ENCODE results near the gene NBEA. TPM values are rescaled to one million over a fixed set of nuclear protein-coding genes. Genes with fewer than 3 reads are reported as not detected.

Gene NBEA
- total RNA-seq, 5 donors from 2014 or later (not counting 1 experiment from before 2014, with no cell fraction given): 1.3 to 8.7 (median 3.7) TPM

DNA sequence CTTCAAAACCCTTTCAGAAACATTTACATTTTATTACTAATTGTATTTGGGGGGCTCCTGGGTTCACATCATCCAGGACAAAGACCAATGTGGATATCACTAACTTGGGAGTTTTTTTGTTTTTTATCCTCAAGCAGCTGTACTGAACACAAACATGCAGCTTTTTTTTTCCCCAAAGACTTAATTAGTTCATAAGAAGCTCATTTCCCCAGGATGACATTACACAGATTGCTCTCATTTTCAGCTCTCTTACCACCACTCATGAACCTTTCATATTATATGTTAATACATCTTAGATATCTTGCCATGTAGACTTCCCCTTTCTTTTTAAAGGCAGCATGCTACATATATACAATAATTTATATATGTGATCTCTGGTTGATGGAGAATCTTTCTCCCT lies 653.1 kb downstream of the NBEA start:
- CTCF ChIA-PET: interaction anchor here in 1 of 2 donors (0.5 kb wide), 1 partner anchor 53 kb away, joined by 5 read pairs; no protein-coding TSS in a partner anchor
- no peaks in the 10 kb centered on the region for H3K9me3 ChIP-seq
- Mint-ChIP-seq H3K4me1 (no peaks in the 10 kb centered on the region), H3K9me3 (peaks cover 0 to 3% (median 0%) of the 10 kb centered on the region in 3 donors), H3K36me3 (no peaks in the 10 kb centered on the region), H3K4me3 (no peak overlapping the region), H3K27me3 (no peaks in the 10 kb centered on the region), H3K27ac (no peak overlapping the region)
- H3K27ac ChIP-seq (ENCODE audit: low read length): no peak overlapping the region
- H3K4me1 ChIP-seq (ENCODE audit: control insufficient read depth in 1 of 2, extremely low read depth in 1 of 2, insufficient read depth in 2 of 2, low read length in 2 of 2): no peaks in the 10 kb centered on the region
- H3K4me3 ChIP-seq (ENCODE audit: control insufficient read depth in 1 of 2, extremely low read depth in 1 of 2, low read length in 1 of 2): no peak overlapping the region
- DNase-seq (no peak), ATAC-seq (replicated peaks in 1 of 4) (no peak)
- POLR2A ChIA-PET: no interaction called here
- H3K27me3 ChIP-seq (replicated peaks in 1 of 2; ENCODE audit: control insufficient read depth in 2 of 2, extremely low read depth in 1 of 2, insufficient read depth in 2 of 2, low read length in 1 of 2): no peaks in the 10 kb centered on the region
- no peaks in the 10 kb centered on the region for H3K36me3 ChIP-seq (ENCODE audit: control insufficient read depth in 2 of 2, extremely low read depth in 1 of 2, insufficient read depth in 1 of 2, low read length in 1 of 2)

DNA sequence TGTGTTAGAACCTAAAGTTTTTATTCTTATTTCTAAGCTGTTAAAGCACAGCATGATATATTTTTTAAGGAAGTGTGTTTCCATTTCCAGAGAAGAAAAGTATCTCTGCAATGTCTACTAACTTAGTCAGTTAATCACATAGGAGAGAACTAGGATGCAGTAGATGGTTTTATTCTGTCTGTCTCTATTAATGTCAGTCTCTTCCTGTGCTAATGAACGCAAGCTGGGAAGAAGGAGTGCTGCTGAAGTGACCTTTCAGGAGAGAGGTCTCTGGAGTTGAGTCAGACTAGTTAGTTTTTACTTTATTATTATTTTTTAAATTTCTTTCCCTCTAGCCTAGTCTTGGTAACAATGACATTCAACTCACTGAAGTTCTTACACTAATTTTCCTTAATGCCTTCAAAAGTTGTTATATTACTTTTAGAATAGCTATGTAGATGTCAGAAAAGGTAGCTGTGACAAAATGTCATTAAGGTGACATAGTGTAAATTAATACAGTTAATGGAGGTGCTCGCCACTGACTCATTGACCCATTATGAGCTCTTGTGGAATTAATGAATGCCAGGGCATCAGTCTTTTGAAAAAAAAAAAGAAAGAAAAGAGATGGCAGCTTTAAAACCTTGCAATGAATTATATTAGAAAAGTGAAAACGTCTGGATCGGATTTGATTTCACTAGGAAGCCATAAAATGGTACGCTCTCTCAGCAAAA lies 654.4 kb downstream of the NBEA start:
- no peaks in the 10 kb centered on the region for H3K27me3 Mint-ChIP-seq
- H3K4me1 ChIP-seq (ENCODE audit: control insufficient read depth in 1 of 2, extremely low read depth in 1 of 2, insufficient read depth in 2 of 2, low read length in 2 of 2): no peaks in the 10 kb centered on the region
- H3K4me1 Mint-ChIP-seq: no peaks in the 10 kb centered on the region
- CTCF ChIA-PET: interaction anchor here in 1 of 2 donors (0.6 kb wide), 2 partner anchors 22 to 136 kb away, joined by 3 read pairs; no protein-coding TSS in a partner anchor
- H3K36me3 Mint-ChIP-seq: no peaks in the 10 kb centered on the region
- H3K9me3 ChIP-seq: no peaks in the 10 kb centered on the region
- H3K27ac ChIP-seq (ENCODE audit: low read length): no peak overlapping the region
- no peak overlapping the region for H3K27ac Mint-ChIP-seq
- peaks cover 0 to 3% (median 0%) of the 10 kb centered on the region in 3 donors for H3K9me3 Mint-ChIP-seq
- DNase-seq (no peak), ATAC-seq (replicated peaks in 1 of 4) (no peak)
- no peak overlapping the region for H3K4me3 Mint-ChIP-seq
- H3K36me3 ChIP-seq (ENCODE audit: control insufficient read depth in 2 of 2, extremely low read depth in 1 of 2, insufficient read depth in 1 of 2, low read length in 1 of 2): no peaks in the 10 kb centered on the region
- no peaks in the 10 kb centered on the region for H3K27me3 ChIP-seq (replicated peaks in 1 of 2; ENCODE audit: control insufficient read depth in 2 of 2, extremely low read depth in 1 of 2, insufficient read depth in 2 of 2, low read length in 1 of 2)
- 100% methylated on average over 1 of the region's 5 CpGs for WGBS (ENCODE audit: insufficient coverage)
- no peak overlapping the region for H3K4me3 ChIP-seq (ENCODE audit: control insufficient read depth in 1 of 2, extremely low read depth in 1 of 2, low read length in 1 of 2)
- POLR2A ChIA-PET: no interaction called here

DNA sequence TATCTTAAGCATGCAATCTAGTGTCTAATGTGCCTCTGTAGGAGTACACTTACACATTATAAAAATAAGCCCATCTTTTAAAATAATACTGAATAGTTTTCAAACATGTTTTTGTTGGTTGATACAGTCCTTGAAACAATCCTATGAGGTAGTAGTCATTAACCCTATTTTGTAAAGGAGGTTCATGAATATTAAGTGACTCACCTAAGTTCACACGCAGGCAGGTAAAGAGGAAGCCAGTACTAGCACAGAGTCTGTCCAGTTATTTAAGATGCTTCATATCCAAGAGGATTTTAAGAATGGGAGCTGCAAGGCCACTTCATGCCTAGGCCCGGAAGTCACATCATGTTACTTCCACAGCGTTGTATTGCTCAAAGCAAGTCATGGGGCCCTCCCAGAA lies 655.4 kb downstream of the NBEA start:
- POLR2A ChIA-PET: no interaction called here
- Mint-ChIP-seq H3K27me3 (no peaks in the 10 kb centered on the region), H3K27ac (no peak overlapping the region), H3K9me3 (peaks cover 0 to 3% (median 0%) of the 10 kb centered on the region in 3 donors), H3K4me3 (no peak overlapping the region), H3K36me3 (no peaks in the 10 kb centered on the region), H3K4me1 (no peaks in the 10 kb centered on the region)
- no peak overlapping the region for H3K27ac ChIP-seq (ENCODE audit: low read length)
- no peaks in the 10 kb centered on the region for H3K4me1 ChIP-seq (ENCODE audit: control insufficient read depth in 1 of 2, extremely low read depth in 1 of 2, insufficient read depth in 2 of 2, low read length in 2 of 2)
- WGBS (ENCODE audit: insufficient coverage): 80% methylated on average over 2 of the region's 3 CpGs
- ATAC-seq (replicated peaks in 1 of 4) (no peak), DNase-seq (no peak)
- H3K36me3 ChIP-seq (ENCODE audit: control insufficient read depth in 2 of 2, extremely low read depth in 1 of 2, insufficient read depth in 1 of 2, low read length in 1 of 2): no peaks in the 10 kb centered on the region
- CTCF ChIA-PET: no interaction called here
- no peaks in the 10 kb centered on the region for H3K9me3 ChIP-seq
- no peaks in the 10 kb centered on the region for H3K27me3 ChIP-seq (replicated peaks in 1 of 2; ENCODE audit: control insufficient read depth in 2 of 2, extremely low read depth in 1 of 2, insufficient read depth in 2 of 2, low read length in 1 of 2)
- no peak overlapping the region for H3K4me3 ChIP-seq (ENCODE audit: control insufficient read depth in 1 of 2, extremely low read depth in 1 of 2, low read length in 1 of 2)

DNA sequence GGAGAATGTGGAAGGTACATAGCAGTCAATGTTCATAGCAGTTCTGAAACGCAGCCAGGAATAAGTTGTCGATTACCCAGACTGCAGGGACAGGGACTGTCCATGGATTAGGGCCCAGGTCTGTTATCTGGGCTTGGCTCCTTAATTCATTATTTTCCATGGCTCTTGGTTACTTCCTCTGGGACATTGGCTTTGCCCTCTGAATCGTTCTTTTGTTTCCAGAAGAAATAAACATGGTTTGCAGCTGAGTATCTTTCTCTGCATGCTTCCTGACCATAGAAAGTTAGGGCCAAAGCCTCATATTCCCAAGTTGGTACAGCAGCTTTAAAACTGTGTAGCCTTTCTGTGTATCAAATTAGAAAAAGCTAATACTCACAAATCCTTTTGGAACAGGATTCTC lies 656.2 kb downstream of the NBEA start:
- Histone ChIP-seq H3K9me3 (no peaks in the 10 kb centered on the region), H3K27me3 (replicated peaks in 1 of 2; ENCODE audit: control insufficient read depth in 2 of 2, extremely low read depth in 1 of 2, insufficient read depth in 2 of 2, low read length in 1 of 2) (no peaks in the 10 kb centered on the region), H3K27ac (ENCODE audit: low read length) (no peak overlapping the region), H3K4me1 (ENCODE audit: control insufficient read depth in 1 of 2, extremely low read depth in 1 of 2, insufficient read depth in 2 of 2, low read length in 2 of 2) (no peaks in the 10 kb centered on the region), H3K36me3 (ENCODE audit: control insufficient read depth in 2 of 2, extremely low read depth in 1 of 2, insufficient read depth in 1 of 2, low read length in 1 of 2) (no peaks in the 10 kb centered on the region), H3K4me3 (ENCODE audit: control insufficient read depth in 1 of 2, extremely low read depth in 1 of 2, low read length in 1 of 2) (no peak overlapping the region)
- Mint-ChIP-seq H3K27ac (no peak overlapping the region), H3K9me3 (peaks cover 0 to 3% (median 0%) of the 10 kb centered on the region in 3 donors), H3K27me3 (no peaks in the 10 kb centered on the region), H3K4me3 (no peak overlapping the region), H3K36me3 (no peaks in the 10 kb centered on the region), H3K4me1 (no peaks in the 10 kb centered on the region)
- WGBS (ENCODE audit: insufficient coverage): 78% methylated on average over 3 of the region's 3 CpGs
- no peak for ATAC-seq (replicated peaks in 1 of 4)
- ChIA-PET POLR2A (no interaction called here), CTCF (no interaction called here)
- no peak for DNase-seq

DNA sequence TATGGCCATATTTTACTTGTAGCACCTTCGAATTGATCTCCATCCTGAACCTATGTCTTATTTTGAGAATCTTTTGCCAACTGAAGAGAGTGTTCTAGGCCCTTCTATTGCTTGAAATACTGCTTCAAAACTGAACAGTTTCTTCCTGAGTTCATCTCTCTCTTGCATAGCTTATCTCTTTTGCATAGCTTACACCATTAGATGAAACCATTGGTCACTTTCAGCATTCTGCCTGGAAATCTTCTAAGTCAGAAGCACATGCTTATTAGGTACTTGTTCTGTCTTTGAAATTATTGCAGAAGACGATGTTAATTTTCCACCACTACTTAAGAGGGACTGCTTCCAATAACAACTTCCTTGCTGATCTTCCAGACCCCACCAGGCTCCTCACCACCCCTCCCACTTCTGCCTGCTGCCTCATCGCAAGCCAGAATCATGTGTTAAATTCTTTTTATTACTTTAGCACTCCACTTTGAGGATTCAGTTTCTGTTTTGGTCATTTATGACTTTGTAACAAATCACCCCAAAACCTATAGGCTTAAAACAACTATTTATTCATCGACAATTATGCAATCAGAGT lies 656.8 kb downstream of the NBEA start:
- no peaks in the 10 kb centered on the region for H3K4me1 Mint-ChIP-seq
- WGBS (ENCODE audit: insufficient coverage): 33% methylated on average over 1 of the region's 4 CpGs
- no peak for ATAC-seq (replicated peaks in 1 of 4)
- peaks cover 0 to 3% (median 0%) of the 10 kb centered on the region in 3 donors for H3K9me3 Mint-ChIP-seq
- DNase-seq: no peak
- Histone ChIP-seq H3K9me3 (no peaks in the 10 kb centered on the region), H3K4me1 (ENCODE audit: control insufficient read depth in 1 of 2, extremely low read depth in 1 of 2, insufficient read depth in 2 of 2, low read length in 2 of 2) (no peaks in the 10 kb centered on the region), H3K36me3 (ENCODE audit: control insufficient read depth in 2 of 2, extremely low read depth in 1 of 2, insufficient read depth in 1 of 2, low read length in 1 of 2) (no peaks in the 10 kb centered on the region), H3K27ac (ENCODE audit: low read length) (no peak overlapping the region), H3K27me3 (replicated peaks in 1 of 2; ENCODE audit: control insufficient read depth in 2 of 2, extremely low read depth in 1 of 2, insufficient read depth in 2 of 2, low read length in 1 of 2) (no peaks in the 10 kb centered on the region), H3K4me3 (ENCODE audit: control insufficient read depth in 1 of 2, extremely low read depth in 1 of 2, low read length in 1 of 2) (no peak overlapping the region)
- CTCF ChIA-PET: no interaction called here
- POLR2A ChIA-PET: no interaction called here
- no peaks in the 10 kb centered on the region for H3K36me3 Mint-ChIP-seq
- no peak overlapping the region for H3K4me3 Mint-ChIP-seq
- H3K27ac Mint-ChIP-seq: no peak overlapping the region
- no peaks in the 10 kb centered on the region for H3K27me3 Mint-ChIP-seq

DNA sequence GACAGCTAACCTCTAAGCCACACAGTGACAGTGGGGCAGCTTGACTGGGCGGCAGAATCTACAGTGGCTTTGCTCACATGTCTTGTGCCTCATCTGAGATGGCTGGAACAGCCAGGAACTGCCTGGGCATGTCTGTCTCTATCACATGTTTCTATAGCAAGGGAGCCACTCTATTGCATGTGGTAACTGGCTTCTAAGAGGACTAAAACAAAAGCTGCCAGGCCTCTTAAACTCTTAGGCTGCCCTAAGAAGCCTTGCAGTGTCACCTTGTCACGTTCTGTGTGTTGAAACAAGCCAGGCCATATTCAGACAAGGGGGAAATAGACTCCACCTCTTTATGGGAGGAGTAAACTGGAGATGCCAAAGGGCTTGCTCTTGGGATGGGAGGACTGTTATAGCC lies 657.3 kb downstream of the NBEA start:
- ATAC-seq (replicated peaks in 1 of 4): no peak
- WGBS (ENCODE audit: insufficient coverage): 86% methylated on average over 1 of the region's 2 CpGs
- ChIA-PET POLR2A (no interaction called here), CTCF (no interaction called here)
- H3K4me3 Mint-ChIP-seq: no peak overlapping the region
- H3K4me3 ChIP-seq (ENCODE audit: control insufficient read depth in 1 of 2, extremely low read depth in 1 of 2, low read length in 1 of 2): no peak overlapping the region
- H3K36me3 Mint-ChIP-seq: no peaks in the 10 kb centered on the region
- no peaks in the 10 kb centered on the region for H3K4me1 Mint-ChIP-seq
- no peaks in the 10 kb centered on the region for H3K27me3 ChIP-seq (replicated peaks in 1 of 2; ENCODE audit: control insufficient read depth in 2 of 2, extremely low read depth in 1 of 2, insufficient read depth in 2 of 2, low read length in 1 of 2)
- H3K9me3 Mint-ChIP-seq: peaks cover 0 to 3% (median 0%) of the 10 kb centered on the region in 3 donors
- H3K27ac ChIP-seq (ENCODE audit: low read length): no peak overlapping the region
- H3K36me3 ChIP-seq (ENCODE audit: control insufficient read depth in 2 of 2, extremely low read depth in 1 of 2, insufficient read depth in 1 of 2, low read length in 1 of 2): no peaks in the 10 kb centered on the region
- no peaks in the 10 kb centered on the region for H3K27me3 Mint-ChIP-seq
- no peaks in the 10 kb centered on the region for H3K9me3 ChIP-seq
- no peak for DNase-seq
- H3K27ac Mint-ChIP-seq: no peak overlapping the region
- H3K4me1 ChIP-seq (ENCODE audit: control insufficient read depth in 1 of 2, extremely low read depth in 1 of 2, insufficient read depth in 2 of 2, low read length in 2 of 2): no peaks in the 10 kb centered on the region
